ENCODE measurements around the gene CD151.

Gene CD151

DNA sequence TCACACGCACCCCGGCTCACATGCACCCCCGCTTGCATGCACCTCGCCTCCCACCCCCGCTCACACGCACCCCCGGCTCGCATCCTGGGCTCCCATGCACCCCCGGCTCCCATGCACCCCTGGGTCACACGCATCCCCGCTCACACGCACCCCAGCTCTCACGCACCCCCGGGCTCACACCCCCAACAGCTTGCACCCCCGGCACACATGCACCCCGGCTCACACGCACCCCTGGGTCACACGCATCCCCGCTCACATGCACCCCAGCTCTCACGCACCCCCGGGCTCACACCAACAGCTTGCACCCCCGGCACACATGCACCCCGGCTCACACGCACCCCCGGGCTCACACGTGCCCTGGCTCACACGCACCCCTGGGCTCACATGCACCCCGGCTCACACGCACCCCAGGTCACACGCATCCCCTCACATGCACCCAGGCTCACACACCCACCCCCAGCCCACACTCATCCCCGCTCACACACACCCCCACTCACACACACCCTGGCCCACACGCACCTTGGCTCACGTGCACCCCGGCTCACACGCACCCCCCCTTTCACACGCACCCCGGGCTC, 26.1 kb downstream of the CD151 start:
- TF ChIP-seq POLR2AphosphoS5 (IDR thresholded peaks at IDR 0.05; ENCODE audit: low read depth, low read length), result no peak
- TF ChIP-seq TAF1 (IDR thresholded peaks at IDR 0.05; ENCODE audit: borderline replicate concordance, insufficient read depth, low read length), result no peak
- TF ChIP-seq, protein P1, sequence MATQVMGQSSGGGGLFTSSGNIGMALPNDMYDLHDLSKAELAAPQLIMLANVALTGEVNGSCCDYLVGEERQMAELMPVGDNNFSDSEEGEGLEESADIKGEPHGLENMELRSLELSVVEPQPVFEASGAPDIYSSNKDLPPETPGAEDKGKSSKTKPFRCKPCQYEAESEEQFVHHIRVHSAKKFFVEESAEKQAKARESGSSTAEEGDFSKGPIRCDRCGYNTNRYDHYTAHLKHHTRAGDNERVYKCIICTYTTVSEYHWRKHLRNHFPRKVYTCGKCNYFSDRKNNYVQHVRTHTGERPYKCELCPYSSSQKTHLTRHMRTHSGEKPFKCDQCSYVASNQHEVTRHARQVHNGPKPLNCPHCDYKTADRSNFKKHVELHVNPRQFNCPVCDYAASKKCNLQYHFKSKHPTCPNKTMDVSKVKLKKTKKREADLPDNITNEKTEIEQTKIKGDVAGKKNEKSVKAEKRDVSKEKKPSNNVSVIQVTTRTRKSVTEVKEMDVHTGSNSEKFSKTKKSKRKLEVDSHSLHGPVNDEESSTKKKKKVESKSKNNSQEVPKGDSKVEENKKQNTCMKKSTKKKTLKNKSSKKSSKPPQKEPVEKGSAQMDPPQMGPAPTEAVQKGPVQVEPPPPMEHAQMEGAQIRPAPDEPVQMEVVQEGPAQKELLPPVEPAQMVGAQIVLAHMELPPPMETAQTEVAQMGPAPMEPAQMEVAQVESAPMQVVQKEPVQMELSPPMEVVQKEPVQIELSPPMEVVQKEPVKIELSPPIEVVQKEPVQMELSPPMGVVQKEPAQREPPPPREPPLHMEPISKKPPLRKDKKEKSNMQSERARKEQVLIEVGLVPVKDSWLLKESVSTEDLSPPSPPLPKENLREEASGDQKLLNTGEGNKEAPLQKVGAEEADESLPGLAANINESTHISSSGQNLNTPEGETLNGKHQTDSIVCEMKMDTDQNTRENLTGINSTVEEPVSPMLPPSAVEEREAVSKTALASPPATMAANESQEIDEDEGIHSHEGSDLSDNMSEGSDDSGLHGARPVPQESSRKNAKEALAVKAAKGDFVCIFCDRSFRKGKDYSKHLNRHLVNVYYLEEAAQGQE (IDR thresholded peaks at IDR 0.05; ENCODE audit: insufficient read depth in 1 of 2, low read depth in 2 of 2, low read length in 2 of 2), result no peak
- no peak for TF ChIP-seq FOXP2 (optimal IDR thresholded peaks at IDR 0.05; ENCODE audit: borderline replicate concordance, extremely low read depth, extremely low read length, insufficient read depth)
- TF ChIP-seq SIN3A (IDR thresholded peaks at IDR 0.05; ENCODE audit: borderline replicate concordance, insufficient read depth, low read length), result no peak

DNA sequence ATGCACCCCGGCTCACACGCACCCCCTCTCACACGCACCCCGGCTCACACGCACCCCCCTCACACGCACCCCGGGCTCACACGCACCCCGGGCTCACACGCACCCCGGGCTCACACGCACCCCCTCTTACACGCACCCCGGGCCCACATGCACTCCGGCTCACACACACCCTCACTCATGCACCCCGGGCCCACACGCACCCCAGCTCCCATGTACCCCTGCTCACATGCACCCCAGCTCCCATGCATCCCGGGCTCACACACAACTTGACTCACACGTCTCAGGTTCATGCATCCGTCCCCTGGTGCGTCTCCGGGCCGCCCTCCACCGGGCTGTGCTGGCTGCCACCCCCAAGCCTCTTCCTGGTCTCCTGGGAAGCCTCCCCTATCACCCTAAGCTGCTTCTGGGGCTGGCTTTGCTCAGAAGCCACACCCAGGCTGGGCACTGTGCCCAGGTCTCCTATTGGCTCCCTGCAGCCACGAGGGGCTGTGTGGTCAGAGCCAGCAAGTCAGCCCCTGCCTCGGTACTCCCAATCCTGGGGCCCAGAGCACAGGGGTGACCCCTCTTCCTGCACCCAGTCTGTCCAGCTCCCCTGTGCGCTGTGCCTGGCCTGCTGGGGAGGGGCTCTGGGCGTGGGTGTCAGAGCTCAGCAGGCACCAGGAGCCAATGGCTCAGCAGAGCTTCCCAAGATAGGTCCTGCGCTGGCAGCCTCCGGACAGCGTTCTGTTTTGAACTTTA, 26.8 kb downstream of the CD151 start:
- TF ChIP-seq FOXP2 (optimal IDR thresholded peaks at IDR 0.05; ENCODE audit: borderline replicate concordance, extremely low read depth, extremely low read length, insufficient read depth) (no peak), TAF1 (IDR thresholded peaks at IDR 0.05; ENCODE audit: borderline replicate concordance, insufficient read depth, low read length) (no peak), POLR2AphosphoS5 (IDR thresholded peaks at IDR 0.05; ENCODE audit: low read depth, low read length) (no peak), SIN3A (IDR thresholded peaks at IDR 0.05; ENCODE audit: borderline replicate concordance, insufficient read depth, low read length) (no peak)
- TF ChIP-seq, protein P1 (IDR thresholded peaks at IDR 0.05; ENCODE audit: insufficient read depth in 1 of 2, low read depth in 2 of 2, low read length in 2 of 2), result no peak

DNA sequence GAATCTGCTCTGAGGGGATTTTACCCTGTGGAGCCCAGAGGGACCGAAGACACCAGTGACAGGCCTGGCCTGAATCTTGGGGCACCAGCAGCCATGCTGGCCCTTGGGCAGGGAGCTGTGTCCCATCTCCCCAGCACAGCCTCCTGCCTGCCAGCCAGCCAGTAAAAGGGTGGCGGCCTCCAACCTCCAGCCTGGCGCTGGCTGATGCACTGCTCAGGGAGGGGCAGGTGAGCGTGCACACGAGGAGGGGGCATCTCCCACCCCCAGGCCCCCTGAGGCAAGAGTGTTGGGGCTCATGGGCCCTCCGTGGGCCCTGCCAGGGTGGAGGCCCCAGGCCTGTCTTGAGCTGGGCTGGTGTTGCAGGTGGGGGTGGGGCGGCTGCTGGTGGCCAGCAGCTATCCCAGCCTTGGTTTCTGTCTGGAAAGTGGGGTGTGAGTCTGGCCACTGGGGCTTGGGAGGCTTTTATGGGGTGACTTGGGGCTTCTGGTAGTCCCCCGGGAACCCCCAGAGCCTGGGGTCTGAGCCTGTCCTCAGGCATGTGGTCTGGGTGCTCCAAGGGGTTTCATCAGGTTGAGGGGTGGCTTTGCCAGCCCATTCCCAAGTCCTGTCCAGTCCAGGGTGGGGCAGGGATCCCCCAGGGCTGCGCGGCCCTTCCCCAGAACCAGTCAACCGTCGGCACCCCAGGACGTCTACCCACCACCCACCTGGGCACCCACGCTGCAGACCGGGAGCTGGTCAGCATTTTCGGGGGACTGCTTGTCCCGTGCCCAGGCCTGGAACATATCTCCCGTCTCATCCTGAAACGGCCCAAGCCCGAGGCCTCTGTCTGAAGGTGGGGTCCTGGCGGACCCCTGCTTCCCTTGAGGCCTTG, 27.7 kb downstream of the CD151 start:
- TF ChIP-seq POLR2AphosphoS5 (IDR thresholded peaks at IDR 0.05; ENCODE audit: low read depth, low read length) (peak; percentile 26; the same call in 1 of the 2 replicates), SIN3A (IDR thresholded peaks at IDR 0.05; ENCODE audit: borderline replicate concordance, insufficient read depth, low read length) (no peak)

DNA sequence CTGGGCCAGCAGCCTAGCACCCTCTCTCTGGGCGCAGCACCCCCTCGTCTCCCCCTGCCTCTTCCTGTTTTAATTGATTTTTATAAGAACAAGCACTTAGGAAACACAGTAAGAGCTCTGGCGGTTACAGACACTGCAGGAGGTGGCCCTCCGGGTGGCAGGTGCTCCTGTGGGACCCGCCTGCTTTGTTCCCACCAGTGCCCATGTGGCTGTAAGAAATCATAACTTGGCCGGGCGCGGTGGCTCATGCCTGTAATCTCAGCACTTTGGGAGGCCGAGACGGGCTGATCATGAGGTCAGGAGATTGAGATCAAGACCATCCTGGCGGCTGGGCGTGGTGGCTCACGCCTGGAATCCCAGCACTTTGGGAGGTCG, 28.3 kb downstream of the CD151 start:
- TF ChIP-seq, protein P1 (IDR thresholded peaks at IDR 0.05; ENCODE audit: insufficient read depth in 1 of 2, low read depth in 2 of 2, low read length in 2 of 2), result no peak
- TF ChIP-seq TAF1 (IDR thresholded peaks at IDR 0.05; ENCODE audit: borderline replicate concordance, insufficient read depth, low read length), result no peak
- no peak for TF ChIP-seq FOXP2 (optimal IDR thresholded peaks at IDR 0.05; ENCODE audit: borderline replicate concordance, extremely low read depth, extremely low read length, insufficient read depth)
- TF ChIP-seq SIN3A (IDR thresholded peaks at IDR 0.05; ENCODE audit: borderline replicate concordance, insufficient read depth, low read length), result no peak
- no peak for TF ChIP-seq POLR2AphosphoS5 (IDR thresholded peaks at IDR 0.05; ENCODE audit: low read depth, low read length)

DNA sequence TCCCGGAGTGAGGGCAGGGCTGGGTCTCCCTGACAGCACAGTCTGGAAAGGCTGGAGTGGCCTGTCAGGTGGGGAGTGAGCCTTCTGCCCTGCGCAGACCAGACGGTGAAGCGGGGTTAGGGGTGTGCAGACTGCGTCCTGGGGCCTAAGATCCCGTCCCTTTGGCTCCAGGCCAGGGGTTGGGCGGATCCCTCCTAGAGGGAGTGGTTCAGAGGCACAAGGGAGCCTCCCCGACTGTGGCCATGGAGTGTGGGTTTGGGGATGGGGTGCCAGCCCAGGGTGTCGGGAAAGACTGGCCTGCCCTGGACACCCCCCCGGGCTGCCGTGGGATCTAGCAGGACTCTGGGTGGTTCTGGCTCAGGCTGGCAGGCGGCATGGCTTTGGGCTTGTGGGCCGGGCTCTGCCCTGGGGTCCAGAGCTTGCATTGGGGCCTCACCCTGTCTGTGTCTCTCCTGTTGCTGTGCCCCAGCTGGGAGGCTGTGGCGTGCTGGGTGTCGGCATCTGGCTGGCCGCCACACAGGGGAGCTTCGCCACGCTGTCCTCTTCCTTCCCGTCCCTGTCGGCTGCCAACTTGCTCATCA, 29.4 kb downstream of the CD151 start:
- TF ChIP-seq TAF1 (IDR thresholded peaks at IDR 0.05; ENCODE audit: borderline replicate concordance, insufficient read depth, low read length), result no peak
- TF ChIP-seq, protein P1 (IDR thresholded peaks at IDR 0.05; ENCODE audit: insufficient read depth in 1 of 2, low read depth in 2 of 2, low read length in 2 of 2), result no peak
- no peak for TF ChIP-seq FOXP2 (optimal IDR thresholded peaks at IDR 0.05; ENCODE audit: borderline replicate concordance, extremely low read depth, extremely low read length, insufficient read depth)
- no peak; the same call in 1 of the 2 replicates for TF ChIP-seq POLR2AphosphoS5 (IDR thresholded peaks at IDR 0.05; ENCODE audit: low read depth, low read length)
- no peak for TF ChIP-seq SIN3A (IDR thresholded peaks at IDR 0.05; ENCODE audit: borderline replicate concordance, insufficient read depth, low read length)

Measured in PFSK-1 (cell line).